ENCODE measurements around the gene RIMS3.

Gene RIMS3

GRCh38 chr1:40709100-40709801 lies 43.8 kb upstream of the RIMS3 start:
- H3K27ac ChIP-seq (ENCODE audit: low read length) = peak overlapping the region; percentile 76
- no peaks in the 10 kb centered on the region for H3K27me3 ChIP-seq (ENCODE audit: low read depth, low read length)
- peak overlapping the region; percentile 87 for H3K4me2 ChIP-seq (ENCODE audit: low read length)
- H3K9ac ChIP-seq (ENCODE audit: low read length) = peak overlapping the region; percentile 69
- peaks cover 88% of the 10 kb centered on the region for H3K79me2 ChIP-seq (ENCODE audit: low read length)
- H3K4me3 ChIP-seq (ENCODE audit: low read length) = peak overlapping the region; percentile 86
- TF ChIP-seq EZH2phosphoT487 (IDR thresholded peaks at IDR 0.05; ENCODE audit: low read depth) (no peak), CTCF (IDR thresholded peaks at IDR 0.05; ENCODE audit: low read depth, low read length) (no peak)
- no peaks in the 10 kb centered on the region for H4K20me1 ChIP-seq (ENCODE audit: insufficient read depth, low read length)
- H3K36me3 ChIP-seq (replicated peaks; ENCODE audit: low read depth, low read length) = peaks cover 10% of the 10 kb centered on the region
- H3K4me1 ChIP-seq (ENCODE audit: low read length) = peaks cover 48% of the 10 kb centered on the region
- H3K9me3 ChIP-seq (ENCODE audit: insufficient read depth, low read length) = no peaks in the 10 kb centered on the region
- 0 out of 2 replicates have a peak overlapping the region, but pooled peaks have one; percentile 28 for H2AFZ ChIP-seq (ENCODE audit: low read depth, low read length)

- Histone ChIP-seq H3K9ac (ENCODE audit: low read length) (peak overlapping the region; percentile 69), H3K4me1 (ENCODE audit: low read length) (peaks cover 49% of the 10 kb centered on the region), H3K27ac (ENCODE audit: low read length) (peak overlapping the region; percentile 76), H3K36me3 (replicated peaks; ENCODE audit: low read depth, low read length) (peaks cover 6% of the 10 kb centered on the region), H3K9me3 (ENCODE audit: insufficient read depth, low read length) (no peaks in the 10 kb centered on the region), H3K79me2 (ENCODE audit: low read length) (peaks cover 88% of the 10 kb centered on the region), H3K4me2 (ENCODE audit: low read length) (peak overlapping the region; percentile 87), H3K27me3 (ENCODE audit: low read depth, low read length) (no peaks in the 10 kb centered on the region), H4K20me1 (ENCODE audit: insufficient read depth, low read length) (no peaks in the 10 kb centered on the region), H2AFZ (ENCODE audit: low read depth, low read length) (0 out of 2 replicates have a peak overlapping the region, but pooled peaks have one; percentile 28), H3K4me3 (ENCODE audit: low read length) (peak overlapping the region; percentile 86)
- TF ChIP-seq EZH2phosphoT487 (IDR thresholded peaks at IDR 0.05; ENCODE audit: low read depth) (no peak), CTCF (IDR thresholded peaks at IDR 0.05; ENCODE audit: low read depth, low read length) (no peak)
Measured at GRCh38 chr1:40708750-40709099, 43.2 kb upstream of the RIMS3 start.

GRCh38 chr1:40706626-40707025 lies 41.1 kb upstream of the RIMS3 start:
- Histone ChIP-seq H3K4me1 (ENCODE audit: low read length) (peaks cover 53% of the 10 kb centered on the region), H3K27me3 (ENCODE audit: low read depth, low read length) (no peaks in the 10 kb centered on the region), H3K4me3 (ENCODE audit: low read length) (no peak overlapping the region), H3K79me2 (ENCODE audit: low read length) (peaks cover 93% of the 10 kb centered on the region), H2AFZ (ENCODE audit: low read depth, low read length) (no peak overlapping the region), H3K9me3 (ENCODE audit: insufficient read depth, low read length) (no peaks in the 10 kb centered on the region), H3K9ac (ENCODE audit: low read length) (no peak overlapping the region), H4K20me1 (ENCODE audit: insufficient read depth, low read length) (no peaks in the 10 kb centered on the region), H3K27ac (ENCODE audit: low read length) (no peak overlapping the region), H3K4me2 (ENCODE audit: low read length) (no peak overlapping the region), H3K36me3 (replicated peaks; ENCODE audit: low read depth, low read length) (no peaks in the 10 kb centered on the region)
- TF ChIP-seq CTCF (IDR thresholded peaks at IDR 0.05; ENCODE audit: low read depth, low read length) = no peak
- no peak for TF ChIP-seq EZH2phosphoT487 (IDR thresholded peaks at IDR 0.05; ENCODE audit: low read depth)

- H3K4me2 ChIP-seq (ENCODE audit: low read length) = no peak overlapping the region
- H3K79me2 ChIP-seq (ENCODE audit: low read length) = peaks cover 93% of the 10 kb centered on the region
- H3K27me3 ChIP-seq (ENCODE audit: low read depth, low read length) = no peaks in the 10 kb centered on the region
- no peaks in the 10 kb centered on the region for H3K36me3 ChIP-seq (replicated peaks; ENCODE audit: low read depth, low read length)
- H3K9ac ChIP-seq (ENCODE audit: low read length) = no peak overlapping the region
- TF ChIP-seq CTCF (IDR thresholded peaks at IDR 0.05; ENCODE audit: low read depth, low read length) (no peak), EZH2phosphoT487 (IDR thresholded peaks at IDR 0.05; ENCODE audit: low read depth) (no peak)
- H3K4me3 ChIP-seq (ENCODE audit: low read length) = no peak overlapping the region
- no peak overlapping the region for H2AFZ ChIP-seq (ENCODE audit: low read depth, low read length)
- no peaks in the 10 kb centered on the region for H3K9me3 ChIP-seq (ENCODE audit: insufficient read depth, low read length)
- H4K20me1 ChIP-seq (ENCODE audit: insufficient read depth, low read length) = no peaks in the 10 kb centered on the region
- no peak overlapping the region for H3K27ac ChIP-seq (ENCODE audit: low read length)
- H3K4me1 ChIP-seq (ENCODE audit: low read length) = peaks cover 44% of the 10 kb centered on the region
Measured at GRCh38 chr1:40704817-40705733, 39.6 kb upstream of the RIMS3 start.
